Endodermal cell (in vitro differentiated cells): Measurements from ENCODE around the gene HK3. TPM values are rescaled to one million over a fixed set of nuclear protein-coding genes. Genes with fewer than 3 reads are reported as not detected.

Experiments
- DNase-seq: peaks from one replicate; pipeline ENCODE4 v3.0.0-alpha.2; 2017
- H3K27ac ChIP-seq: 2 replicates; pipeline ENCODE4 v1.5.1; 2013; ENCODE audit warnings: mild to moderate bottlenecking, low read depth, low read length, moderate library complexity
- H3K27me3 ChIP-seq: 2 replicates; pipeline ENCODE4 v1.6.1; 2013; ENCODE audit warnings: mild to moderate bottlenecking, low read length, moderate library complexity; ENCODE audit not compliant: insufficient read depth, control insufficient read depth, poor library complexity, severe bottlenecking
- H3K36me3 ChIP-seq: 2 replicates; pipeline ENCODE4 v1.7.0; 2013; ENCODE audit warnings: mild to moderate bottlenecking, low read length, moderate library complexity; ENCODE audit not compliant: control insufficient read depth, insufficient read depth
- H3K4me1 ChIP-seq: one replicate; pipeline ENCODE4 v1.7.0; 2013; ENCODE audit warnings: low read length; ENCODE audit not compliant: control insufficient read depth, insufficient read depth
- H3K4me3 ChIP-seq: 2 replicates; pipeline ENCODE4 v1.5.1; 2013; ENCODE audit warnings: mild to moderate bottlenecking, low read length, moderate library complexity
- H3K9ac ChIP-seq: 2 replicates; pipeline ENCODE4 v1.6.1; 2013; ENCODE audit warnings: mild to moderate bottlenecking, low read length, moderate library complexity; ENCODE audit not compliant: poor library complexity, severe bottlenecking; ENCODE audit errors: extremely low read depth
- H3K9me3 ChIP-seq: 2 replicates; pipeline ENCODE4 v1.6.1; 2013; ENCODE audit warnings: mild to moderate bottlenecking, low read length, moderate library complexity; ENCODE audit not compliant: control insufficient read depth
- H3K27ac Mint-ChIP-seq: 2 replicates; pipeline ENCODE4 v1.8.0; 2020; ENCODE audit warnings: mixed read lengths
- H3K27me3 Mint-ChIP-seq: 2 replicates; pipeline ENCODE4 v1.8.0; 2021; ENCODE audit warnings: mild to moderate bottlenecking, mixed read lengths; ENCODE audit not compliant: insufficient read depth
- H3K36me3 Mint-ChIP-seq: 2 replicates; pipeline ENCODE4 v1.8.0; 2020; ENCODE audit warnings: low read depth, mixed read lengths
- H3K4me1 Mint-ChIP-seq: 2 replicates; pipeline ENCODE4 v1.8.0; 2020; ENCODE audit warnings: mixed read lengths
- H3K4me3 Mint-ChIP-seq: 2 replicates; pipeline ENCODE4 v1.8.0; 2020; ENCODE audit warnings: mild to moderate bottlenecking, moderate library complexity, mixed read lengths
- H3K9me3 Mint-ChIP-seq: 2 replicates; pipeline ENCODE4 v1.8.0; 2020; ENCODE audit warnings: mild to moderate bottlenecking, mixed read lengths
- WGBS, 2 experiments: methylation state at CpG; one replicate each; pipeline versions ENCODE4 v1.1.5 to v1.1.7; 2013; ENCODE audit warnings: missing lambda C conversion rate in 2 of 2, mixed read lengths in 1 of 2; ENCODE audit not compliant: insufficient coverage in 1 of 2, insufficient read length in 1 of 2; 5-methylcytosine and 5-hydroxymethylcytosine counted together
- total RNA-seq, 2 donors: library from RNA; stranded (reverse); fragmentation: NEBNext Ultra II Directional in 1 of 2; extraction: Animal tissue kit (Norgen Biotek cat#: 25700) in 1 of 2; gene quantifications; 2 replicates in 1 of 2; 3 replicates in 1 of 2; pipeline ENCODE4 v1.2.1, GENCODE V29; 2021
- TF ChIP-seq, protein P1 (sequence below): fragments of 200-600 bp; sonication (generic); conservative IDR thresholded peaks from 2 replicates; pipeline ENCODE4 v1.5.0; 2021; ENCODE audit warnings: antibody characterized with exemption, mild to moderate bottlenecking

The HK3 gene
- total RNA-seq, 2 donors from 2014 or later: 0.55 TPM; not detected in 1

DNA sequence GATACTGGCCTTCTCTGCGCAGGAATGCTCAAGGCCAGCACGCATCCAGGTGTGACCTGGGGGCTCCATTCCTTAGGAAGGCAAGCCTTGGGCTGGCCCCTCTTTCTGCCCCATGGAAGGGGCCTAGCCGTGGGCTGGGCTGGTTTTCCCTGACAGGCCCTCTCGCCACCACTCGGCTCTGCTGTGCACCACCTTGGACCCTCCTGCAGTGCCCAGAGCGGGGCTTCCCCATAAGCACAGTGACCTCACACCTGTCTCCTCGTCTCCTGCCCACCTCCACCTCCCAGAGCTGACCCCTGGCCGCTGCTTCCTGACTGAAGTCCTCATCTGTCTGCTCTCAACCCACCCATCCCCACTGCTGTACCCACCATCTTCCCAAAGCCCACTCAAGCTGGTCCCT, 67.7 kb downstream of the HK3 start:
- Histone ChIP-seq H3K27ac (no peak overlapping the region), H3K4me3 (no peak overlapping the region), H3K4me1 (no peaks in the 10 kb centered on the region), H3K36me3 (no peaks in the 10 kb centered on the region), H3K9ac (no peak overlapping the region), H3K9me3 (no peaks in the 10 kb centered on the region), H3K27me3 (peaks cover 18% of the 10 kb centered on the region)
- Mint-ChIP-seq H3K27ac (no peak overlapping the region), H3K27me3 (peaks cover 10% of the 10 kb centered on the region), H3K4me1 (peaks cover 3% of the 10 kb centered on the region), H3K4me3 (no peak overlapping the region), H3K36me3 (no peaks in the 10 kb centered on the region), H3K9me3 (no peaks in the 10 kb centered on the region)
- TF ChIP-seq, protein P1, sequence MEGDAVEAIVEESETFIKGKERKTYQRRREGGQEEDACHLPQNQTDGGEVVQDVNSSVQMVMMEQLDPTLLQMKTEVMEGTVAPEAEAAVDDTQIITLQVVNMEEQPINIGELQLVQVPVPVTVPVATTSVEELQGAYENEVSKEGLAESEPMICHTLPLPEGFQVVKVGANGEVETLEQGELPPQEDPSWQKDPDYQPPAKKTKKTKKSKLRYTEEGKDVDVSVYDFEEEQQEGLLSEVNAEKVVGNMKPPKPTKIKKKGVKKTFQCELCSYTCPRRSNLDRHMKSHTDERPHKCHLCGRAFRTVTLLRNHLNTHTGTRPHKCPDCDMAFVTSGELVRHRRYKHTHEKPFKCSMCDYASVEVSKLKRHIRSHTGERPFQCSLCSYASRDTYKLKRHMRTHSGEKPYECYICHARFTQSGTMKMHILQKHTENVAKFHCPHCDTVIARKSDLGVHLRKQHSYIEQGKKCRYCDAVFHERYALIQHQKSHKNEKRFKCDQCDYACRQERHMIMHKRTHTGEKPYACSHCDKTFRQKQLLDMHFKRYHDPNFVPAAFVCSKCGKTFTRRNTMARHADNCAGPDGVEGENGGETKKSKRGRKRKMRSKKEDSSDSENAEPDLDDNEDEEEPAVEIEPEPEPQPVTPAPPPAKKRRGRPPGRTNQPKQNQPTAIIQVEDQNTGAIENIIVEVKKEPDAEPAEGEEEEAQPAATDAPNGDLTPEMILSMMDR: no peak
- WGBS, 2 experiments: 85 to 90% methylated on average over 4 to 8 of the region's 8 CpGs
- DNase-seq: no peak

DNA sequence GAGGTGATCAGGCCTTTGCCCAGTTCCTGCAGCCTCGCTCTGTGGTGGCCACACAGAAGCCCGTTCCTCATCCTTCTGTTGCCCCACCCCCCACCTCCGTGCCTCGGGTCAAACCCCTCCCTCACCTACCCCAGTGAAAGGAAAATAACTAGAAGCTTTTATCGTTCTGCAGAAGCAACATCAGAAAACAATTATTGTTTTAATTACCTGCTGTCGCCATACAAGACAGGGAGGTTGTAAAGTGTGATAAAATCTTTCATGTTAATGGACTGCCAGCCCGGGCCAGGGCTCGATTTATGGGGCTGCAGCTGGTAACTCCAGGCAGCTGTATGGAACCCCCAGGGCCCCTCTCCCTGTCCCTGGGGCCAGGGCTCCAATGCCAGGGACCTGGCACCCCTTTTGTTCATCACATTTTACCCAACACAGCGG, 68.1 kb downstream of the HK3 start:
- Histone ChIP-seq H3K4me1 (no peaks in the 10 kb centered on the region), H3K36me3 (no peaks in the 10 kb centered on the region), H3K27ac (no peak overlapping the region), H3K27me3 (peaks cover 13% of the 10 kb centered on the region), H3K9me3 (no peaks in the 10 kb centered on the region), H3K9ac (no peak overlapping the region), H3K4me3 (no peak overlapping the region)
- Mint-ChIP-seq H3K36me3 (no peaks in the 10 kb centered on the region), H3K27ac (no peak overlapping the region), H3K4me1 (peaks cover 3% of the 10 kb centered on the region), H3K4me3 (no peak overlapping the region), H3K27me3 (peaks cover 8% of the 10 kb centered on the region), H3K9me3 (no peaks in the 10 kb centered on the region)
- TF ChIP-seq, protein P1: no peak
- no peak for DNase-seq
- WGBS, 2 experiments: 61 to 79% methylated on average over 8 to 9 of the region's 9 CpGs

Other genes starting within 250 kb of the HK3 start
- 1 to 10 TPM in 1 of 2 donors, under 1 TPM in 1; 0.89 to 1.4 TPM for gene UNC5A, start 88.8 kb downstream of the HK3 start, total RNA-seq
- gene UIMC1, start 107.4 kb upstream of the HK3 start, total RNA-seq: 10 to 100 TPM; 46.6 to 50.8 TPM
- 10 to 100 TPM; 25.4 to 38.6 TPM for gene ZNF346, start 123.3 kb upstream of the HK3 start, total RNA-seq
- 100 to 1,000 TPM; 123 to 131 TPM for gene FGFR4, start 187.6 kb upstream of the HK3 start, total RNA-seq
- gene NSD1, start 234.4 kb upstream of the HK3 start, total RNA-seq: 100 to 1,000 TPM; 150 to 190 TPM